Cerebellar nuclear complex (tissue), 1 donor: Measurements from ENCODE around the gene DYNLT5.
"Not testable (repeated sequence)": the region's sequence is repeated elsewhere in the genome, so short reads cannot be mapped to it uniquely, and the experiment has no call there.

Source experiments
- DNase-seq, 2 experiments: peaks; one replicate each; lab custom pipeline; 2025; lab: John Stamatoyannopoulos, UW

DYNLT5 gene

GRCh38 chr1:66752000-66752592, at the start of gene DYNLT5:
TSS of gene DYNLT5 (plus strand) at chr1:66752459. CDS start at chr1:66754659, 2,200 bp downstream.
- no peak for DNase-seq

- no peak for DNase-seq
These were observed 47.9 kb upstream of the DYNLT5 start for GRCh38 chr1:66704177-66704875.

- no peak for DNase-seq
These were observed 47.1 kb upstream of the DYNLT5 start for GRCh38 chr1:66705110-66705509.

- DNase-seq: no peak
These were observed 40.8 kb upstream of the DYNLT5 start for GRCh38 chr1:66711420-66711819.

GRCh38 chr1:66712839-66713238, 39.4 kb upstream of the DYNLT5 start:
- no peak for DNase-seq

- no peak for DNase-seq
These were observed 28.3 kb upstream of the DYNLT5 start for GRCh38 chr1:66723985-66724384.

GRCh38 chr1:66725885-66726665, 26.2 kb upstream of the DYNLT5 start:
- peak in 1 of 2 experiments; percentile 2 for DNase-seq

- DNase-seq: no peak
These were observed 24.2 kb upstream of the DYNLT5 start for GRCh38 chr1:66728021-66728420.

- DNase-seq: not testable (repeated sequence)
These were observed 23.5 kb upstream of the DYNLT5 start for GRCh38 chr1:66728716-66729115.

- DNase-seq: no peak
These were observed 23.1 kb upstream of the DYNLT5 start for GRCh38 chr1:66729119-66729518.

- DNase-seq: no peak
These were observed 22.7 kb upstream of the DYNLT5 start for GRCh38 chr1:66729523-66729922.

- DNase-seq: no peak
These were observed 21.8 kb upstream of the DYNLT5 start for GRCh38 chr1:66730462-66730861.

- no peak for DNase-seq
These were observed 20.9 kb upstream of the DYNLT5 start for GRCh38 chr1:66731170-66731865.

GRCh38 chr1:66732407-66733166, 19.7 kb upstream of the DYNLT5 start:
- no peak for DNase-seq

- DNase-seq: no peak
These were observed 18.8 kb upstream of the DYNLT5 start for GRCh38 chr1:66733348-66734017.

GRCh38 chr1:66734531-66734930, 17.7 kb upstream of the DYNLT5 start:
- DNase-seq: not testable (repeated sequence)

- no peak for DNase-seq
These were observed 14.4 kb upstream of the DYNLT5 start for GRCh38 chr1:66737836-66738235.

- no peak for DNase-seq
These were observed 12.7 kb upstream of the DYNLT5 start for GRCh38 chr1:66739401-66740157.

GRCh38 chr1:66745451-66745850, 6.8 kb upstream of the DYNLT5 start:
- DNase-seq: no peak

- no peak for DNase-seq
These were observed 4.8 kb upstream of the DYNLT5 start for GRCh38 chr1:66747501-66747900.
